ENCODE results near the gene MKLN1.
"Not testable (repeated sequence)": the region's sequence is repeated elsewhere in the genome, so short reads cannot be mapped to it uniquely, and the experiment has no call there.

The MKLN1 gene

GRCh38 chr7:131320603-131321002 lies 7.1 kb upstream of the MKLN1 start:
- no peak for DNase-seq

GRCh38 chr7:131321656-131322055 lies 6.0 kb upstream of the MKLN1 start:
- DNase-seq = no peak

GRCh38 chr7:131322061-131322460 lies 5.6 kb upstream of the MKLN1 start:
- no peak for DNase-seq

- no peak for DNase-seq
Observed at GRCh38 chr7:131322861-131323260, 4.8 kb upstream of the MKLN1 start.

GRCh38 chr7:131325179-131325840 lies 2.4 kb upstream of the MKLN1 start:
- no peak for DNase-seq

GRCh38 chr7:131326576-131326975 lies 1.1 kb upstream of the MKLN1 start:
- DNase-seq = no peak

GRCh38 chr7:131327049-131327625 lies 539 bp upstream of the MKLN1 start:
- DNase-seq = no peak

- no peak for DNase-seq
Observed at GRCh38 chr7:131328377-131329175, 900 bp downstream of the MKLN1 start.

GRCh38 chr7:131329176-131329570 lies 1.5 kb downstream of the MKLN1 start:
- DNase-seq = no peak

- no peak for DNase-seq
Observed at GRCh38 chr7:131330299-131330698, 2.6 kb downstream of the MKLN1 start.

GRCh38 chr7:131331806-131332205 lies 4.1 kb downstream of the MKLN1 start:
- no peak for DNase-seq

- DNase-seq = not testable (repeated sequence)
Observed at GRCh38 chr7:131332729-131333128, 5.1 kb downstream of the MKLN1 start.

GRCh38 chr7:131335639-131336381 lies 8.1 kb downstream of the MKLN1 start:
- DNase-seq = no peak

GRCh38 chr7:131336956-131337355 lies 9.3 kb downstream of the MKLN1 start:
- no peak for DNase-seq

- DNase-seq = no peak
Observed at GRCh38 chr7:131338173-131338572, 10.5 kb downstream of the MKLN1 start.

GRCh38 chr7:131338691-131339390 lies 11.2 kb downstream of the MKLN1 start:
- no peak for DNase-seq

- DNase-seq = no peak
Observed at GRCh38 chr7:131341690-131342089, 14.0 kb downstream of the MKLN1 start.

- DNase-seq = no peak
Observed at GRCh38 chr7:131342864-131343442, 15.3 kb downstream of the MKLN1 start.

- no peak for DNase-seq
Observed at GRCh38 chr7:131346885-131347592, 19.4 kb downstream of the MKLN1 start.

GRCh38 chr7:131352032-131352431 lies 24.4 kb downstream of the MKLN1 start:
- no peak for DNase-seq

GRCh38 chr7:131354390-131354789 lies 26.7 kb downstream of the MKLN1 start:
- no peak for DNase-seq

Measured in DMS153 (cell line).